B cell (primary cell): Measurements from ENCODE around the gene APLP1. TPM values are rescaled to one million over a fixed set of nuclear protein-coding genes. Genes with fewer than 3 reads are reported as not detected.

ENCODE experiments used
- ATAC-seq: fragments of 200-7000 bp; cut with Tn5 transposase; one replicate; pipeline ENCODE4 v1.10.0; 2021; ENCODE audit warnings: low read depth, mild to moderate bottlenecking, moderate number of reproducible peaks, moderate library complexity
- CTCF ChIA-PET: fragments of 350-600 bp; sonication (Branson Sonifier 250); formaldehyde crosslinking; loops from one replicate; lab custom pipeline; 2021; ENCODE audit warnings: antibody characterized with exemption, inconsistent platforms; lab: Charles Lee
- POLR2A ChIA-PET: fragments of 350-600 bp; sonication (Branson Sonifier 250); formaldehyde crosslinking; loops from one replicate; lab custom pipeline; 2021; ENCODE audit warnings: antibody characterized with exemption; lab: Charles Lee
- DNase-seq: peaks from one replicate; pipeline ENCODE4 v3.0.0; 2013
- H2AFZ ChIP-seq: 2 replicates; pipeline ENCODE4 v1.6.1; 2012; ENCODE audit warnings: mild to moderate bottlenecking, low read depth, low read length; ENCODE audit not compliant: insufficient read depth, poor library complexity, severe bottlenecking
- H3K27ac ChIP-seq, 2 donors: 1 replicate in 1 of 2; 2 replicates in 1 of 2; pipeline ENCODE4 v1.5.1; 2012 to 2013; ENCODE audit warnings: low read length in 2 of 2, mild to moderate bottlenecking in 2 of 2, moderate library complexity in 1 of 2
- H3K27me3 ChIP-seq, 4 experiments: fragments of 200-600 bp in 1 of 4; sonication (generic) in 1 of 4; replicated peaks in 1 of 4; 1 replicate in 2 of 4; 2 replicates in 2 of 4; pipeline versions ENCODE4 v1.6.1 to v1.7.0; 2013 to 2016; ENCODE audit warnings: low read length in 3 of 4, mild to moderate bottlenecking in 2 of 4, mixed read lengths in 1 of 4, moderate library complexity in 1 of 4; ENCODE audit not compliant: insufficient read depth in 4 of 4, control insufficient read depth in 3 of 4; ENCODE audit errors: control extremely low read depth in 1 of 4
- H3K36me3 ChIP-seq, 2 experiments: replicated peaks in 1 of 2; 1 replicate in 1 of 2; 2 replicates in 1 of 2; pipeline versions ENCODE4 v1.6.1 to v1.7.1; 2013; ENCODE audit warnings: low read length in 1 of 2; ENCODE audit not compliant: insufficient read depth in 2 of 2, control insufficient read depth in 1 of 2; ENCODE audit errors: control extremely low read depth in 1 of 2, extremely low read depth in 1 of 2
- H3K4me1 ChIP-seq, 2 donors: fragments of 200-600 bp in 1 of 2; sonication (generic) in 1 of 2; 1 replicate in 1 of 2; 2 replicates in 1 of 2; pipeline versions ENCODE4 v1.5.1 to v1.6.1; 2013 to 2017; ENCODE audit warnings: low read length in 2 of 2; ENCODE audit not compliant: control insufficient read depth in 2 of 2, insufficient read depth in 2 of 2
- H3K4me2 ChIP-seq: replicated peaks from 2 replicates; pipeline ENCODE3; 2012; ENCODE audit warnings: mild to moderate bottlenecking, low read depth, low read length; ENCODE audit not compliant: poor library complexity, severe bottlenecking
- H3K4me3 ChIP-seq, 5 experiments: fragments of 200-600 bp in 1 of 5; sonication (generic) in 1 of 5; 1 replicate in 3 of 5; 2 replicates in 2 of 5; pipeline versions ENCODE4 v1.5.1 to v1.7.0; 2011 to 2016; ENCODE audit warnings: low read length in 4 of 5, mild to moderate bottlenecking in 4 of 5, low read depth in 2 of 5, control low read depth in 1 of 5, moderate library complexity in 1 of 5; ENCODE audit not compliant: insufficient read depth in 1 of 5; ENCODE audit errors: control extremely low read depth in 1 of 5, extremely low read depth in 1 of 5
- H3K79me2 ChIP-seq: fragments of 200-600 bp; sonication (generic); one replicate; pipeline ENCODE4 v1.6.0; 2016; ENCODE audit warnings: low read length; ENCODE audit not compliant: control insufficient read depth, insufficient read depth
- H3K9ac ChIP-seq: fragments of 200-600 bp; sonication (generic); 2 replicates; pipeline ENCODE4 v1.6.1; 2017; ENCODE audit warnings: mild to moderate bottlenecking, low read length, moderate library complexity
- H3K9me3 ChIP-seq, 3 donors: one replicate each; pipeline versions ENCODE4 v1.6.1 to v1.7.1; 2013; ENCODE audit warnings: low read length in 2 of 3; ENCODE audit not compliant: control insufficient read depth in 2 of 3, insufficient read depth in 1 of 3; ENCODE audit errors: control extremely low read depth in 1 of 3
- H4K20me1 ChIP-seq: 2 replicates; pipeline ENCODE4 v1.6.0; 2012; ENCODE audit warnings: mild to moderate bottlenecking, low read length; ENCODE audit not compliant: insufficient read depth, control insufficient read depth, poor library complexity, severe bottlenecking
- H3K27ac Mint-ChIP-seq: one replicate; pipeline ENCODE4 v1.8.0; 2021; ENCODE audit warnings: mixed read lengths
- H3K27me3 Mint-ChIP-seq: one replicate; pipeline ENCODE4 v1.8.0; 2021; ENCODE audit warnings: mixed read lengths
- H3K4me1 Mint-ChIP-seq: one replicate; pipeline ENCODE4 v1.8.0; 2021; ENCODE audit warnings: mixed read lengths
- H3K4me3 Mint-ChIP-seq: one replicate; pipeline ENCODE4 v1.8.0; 2021; ENCODE audit warnings: mixed read lengths
- H3K9me3 Mint-ChIP-seq: one replicate; pipeline ENCODE4 v1.8.0; 2022; ENCODE audit warnings: mixed read lengths; ENCODE audit not compliant: insufficient read depth
- EZH2 ChIP-seq: IDR thresholded peaks from 2 replicates; pipeline ENCODE4 v1.6.1; 2012; ENCODE audit warnings: borderline replicate concordance, low read depth, mild to moderate bottlenecking, moderate library complexity, low read length; ENCODE audit not compliant: insufficient read depth, poor library complexity, severe bottlenecking
- WGBS: methylation state at CpG from one replicate; pipeline ENCODE4 v1.1.5; 2013; ENCODE audit warnings: missing lambda C conversion rate; ENCODE audit not compliant: insufficient coverage; 5-methylcytosine and 5-hydroxymethylcytosine counted together
- intact Hi-C: fragments of 100-400 bp; cut with micrococcal nuclease; formaldehyde crosslinking; loops from one replicate; pipeline ENCODE4 v1.10.0; 2022
- polyA plus RNA-seq: library from polyadenylated mRNA; depleted of rRNA; stranded (reverse); fragments of >200 nt; gene quantifications from 2 replicates; pipeline ENCODE4 v1.2.3, GENCODE V29; 2012
- small RNA-seq: library from RNA; depleted of rRNA; stranded (forward); fragments of <200 nt; gene quantifications from one replicate; pipeline ENCODE3, GENCODE V24; 2012; ENCODE audit warnings: low replicate concordance, low read depth; ENCODE audit not compliant: insufficient read length
- total RNA-seq, 2 donors: library from RNA; stranded (reverse); fragments of 120-200 nt in 1 of 2; gene quantifications; 1 replicate in 1 of 2; 2 replicates in 1 of 2; pipeline versions ENCODE4 v1.2.3 to v1.2.4, GENCODE V29; 2013 to 2022
- TF ChIP-seq, protein P1 (sequence below): fragments of 200-600 bp; IDR thresholded peaks from one replicate; pipeline ENCODE4 v1.8.0; 2022; ENCODE audit warnings: antibody characterized with exemption, mild to moderate bottlenecking

APLP1 gene
- total and polyA plus RNA-seq, 2 donors (not counting 1 experiment from before 2014, with no cell fraction given): 0.06 TPM; not detected in 1

DNA sequence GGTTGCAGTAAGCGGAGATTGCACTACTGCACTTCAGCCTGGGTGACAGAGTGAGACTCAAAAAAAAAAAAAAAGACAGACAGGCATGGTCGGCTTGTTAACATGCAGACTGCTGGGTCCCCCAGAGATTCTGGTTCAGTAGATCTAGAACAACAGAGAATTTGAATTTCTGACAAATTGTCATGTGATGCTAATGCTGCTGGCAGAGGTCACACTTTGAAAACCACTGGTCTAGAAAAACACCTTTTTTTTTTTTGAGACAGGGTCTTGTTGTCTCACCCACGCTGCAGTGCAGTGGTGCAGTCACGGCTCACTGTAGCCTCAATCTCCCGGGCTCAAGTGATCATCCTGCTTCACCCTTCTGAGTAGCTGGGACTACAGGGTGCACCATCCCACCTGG, 60.1 kb downstream of the APLP1 start:
- 7% methylated on average over 2 of the region's 5 CpGs for WGBS
- intact Hi-C loops: loop anchor here (1.0 kb wide), 1 partner anchor 19 kb away; no protein-coding TSS in a partner anchor
- Histone ChIP-seq H3K36me3 (no peaks in the 10 kb centered on the region), H3K9me3 (peaks cover 0 to 9% (median 0%) of the 10 kb centered on the region in 3 donors), H3K27me3 (no peaks in the 10 kb centered on the region), H3K79me2 (no peaks in the 10 kb centered on the region), H2AFZ (no peak overlapping the region), H3K9ac (no peak overlapping the region), H3K27ac (peak overlapping the region; percentile 50 to 86), H4K20me1 (no peaks in the 10 kb centered on the region), H3K4me2 (peak overlapping the region; percentile 44), H3K4me3 (no peak overlapping the region), H3K4me1 (peaks cover 34 to 48% of the 10 kb centered on the region in 2 donors)
- peaks cover 41% of the 10 kb centered on the region for H3K4me1 Mint-ChIP-seq
- ChIA-PET POLR2A (interaction anchor here (0.7 to 3.5 kb wide), 6 partner anchors 19 to 722 kb away, joined by 3 to 34 read pairs (median 8); partner anchors contain the start of gene NFKBID), CTCF (interaction anchor here (0.7 to 8.0 kb wide), 3 partner anchors 22 to 47 kb away, joined by 3 to 168 read pairs (median 4); no protein-coding TSS in a partner anchor)
- peak overlapping the region; percentile 85 for H3K4me3 Mint-ChIP-seq
- peak; percentile 32 for ATAC-seq
- no peak for TF ChIP-seq EZH2
- TF ChIP-seq, protein P1, sequence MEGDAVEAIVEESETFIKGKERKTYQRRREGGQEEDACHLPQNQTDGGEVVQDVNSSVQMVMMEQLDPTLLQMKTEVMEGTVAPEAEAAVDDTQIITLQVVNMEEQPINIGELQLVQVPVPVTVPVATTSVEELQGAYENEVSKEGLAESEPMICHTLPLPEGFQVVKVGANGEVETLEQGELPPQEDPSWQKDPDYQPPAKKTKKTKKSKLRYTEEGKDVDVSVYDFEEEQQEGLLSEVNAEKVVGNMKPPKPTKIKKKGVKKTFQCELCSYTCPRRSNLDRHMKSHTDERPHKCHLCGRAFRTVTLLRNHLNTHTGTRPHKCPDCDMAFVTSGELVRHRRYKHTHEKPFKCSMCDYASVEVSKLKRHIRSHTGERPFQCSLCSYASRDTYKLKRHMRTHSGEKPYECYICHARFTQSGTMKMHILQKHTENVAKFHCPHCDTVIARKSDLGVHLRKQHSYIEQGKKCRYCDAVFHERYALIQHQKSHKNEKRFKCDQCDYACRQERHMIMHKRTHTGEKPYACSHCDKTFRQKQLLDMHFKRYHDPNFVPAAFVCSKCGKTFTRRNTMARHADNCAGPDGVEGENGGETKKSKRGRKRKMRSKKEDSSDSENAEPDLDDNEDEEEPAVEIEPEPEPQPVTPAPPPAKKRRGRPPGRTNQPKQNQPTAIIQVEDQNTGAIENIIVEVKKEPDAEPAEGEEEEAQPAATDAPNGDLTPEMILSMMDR: no peak
- H3K9me3 Mint-ChIP-seq: no peaks in the 10 kb centered on the region
- H3K27me3 Mint-ChIP-seq: no peaks in the 10 kb centered on the region
- H3K27ac Mint-ChIP-seq: peak overlapping the region; percentile 97
- peak; percentile 88 for DNase-seq

Small RNA genes lying within 50 kb of the gene (small RNA-seq; reads per million reads assigned to genes)
- gene RN7SL402P: not detected

Other genes starting within 250 kb of the APLP1 start
- 52.0 and 52.7 TPM in 2 replicates for gene RBM42, start 239.5 kb upstream of the APLP1 start, total RNA-seq
- gene RBM42, start 239.5 kb upstream of the APLP1 start, polyA plus RNA-seq: 42.1 and 42.9 TPM in 2 replicates
- 0.42 and 1.3 TPM in 2 replicates for gene ETV2, start 226.8 kb upstream of the APLP1 start, total RNA-seq
- gene ETV2, start 226.8 kb upstream of the APLP1 start, polyA plus RNA-seq: 0.20 and 0.49 TPM in 2 replicates
- gene COX6B1, start 220.3 kb upstream of the APLP1 start, total RNA-seq: 214 and 215 TPM in 2 replicates
- gene COX6B1, start 220.3 kb upstream of the APLP1 start, polyA plus RNA-seq: 202 and 387 TPM in 2 replicates
- gene UPK1A, start 202.1 kb upstream of the APLP1 start, total RNA-seq: not detected in 2 replicates
- gene UPK1A, start 202.1 kb upstream of the APLP1 start, polyA plus RNA-seq: 0.16 and 0.17 TPM in 2 replicates
- 28.1 and 30.9 TPM in 2 replicates for gene ZBTB32, start 164.0 kb upstream of the APLP1 start, total RNA-seq
- 8.5 and 18.9 TPM in 2 replicates for gene ZBTB32, start 164.0 kb upstream of the APLP1 start, polyA plus RNA-seq
- 84.5 and 85.6 TPM in 2 replicates for gene KMT2B, start 150.6 kb upstream of the APLP1 start, total RNA-seq
- 96.9 and 106 TPM in 2 replicates for gene KMT2B, start 150.6 kb upstream of the APLP1 start, polyA plus RNA-seq
- gene IGFLR1, start 126.1 kb upstream of the APLP1 start, total RNA-seq: 245 and 248 TPM in 2 replicates
- gene IGFLR1, start 126.1 kb upstream of the APLP1 start, polyA plus RNA-seq: 110 and 130 TPM in 2 replicates
- gene U2AF1L4, start 123.2 kb upstream of the APLP1 start, total RNA-seq: 62.1 and 62.7 TPM in 2 replicates
- 89.7 and 170 TPM in 2 replicates for gene U2AF1L4, start 123.2 kb upstream of the APLP1 start, polyA plus RNA-seq
- gene PSENEN, start 122.9 kb upstream of the APLP1 start, total RNA-seq: 29.1 and 36.4 TPM in 2 replicates
- gene PSENEN, start 122.9 kb upstream of the APLP1 start, polyA plus RNA-seq: 11.7 and 17.7 TPM in 2 replicates
- 22.3 and 22.8 TPM in 2 replicates for gene LIN37, start 120.0 kb upstream of the APLP1 start, total RNA-seq
- gene LIN37, start 120.0 kb upstream of the APLP1 start, polyA plus RNA-seq: 64.1 and 76.1 TPM in 2 replicates
- gene HSPB6, start 111.5 kb upstream of the APLP1 start, total RNA-seq: not detected in 2 replicates
- gene HSPB6, start 111.5 kb upstream of the APLP1 start, polyA plus RNA-seq: not detected in 2 replicates
- gene PROSER3, start 110.4 kb upstream of the APLP1 start, total RNA-seq: 61.0 and 65.6 TPM in 2 replicates
- gene PROSER3, start 110.4 kb upstream of the APLP1 start, polyA plus RNA-seq: 26.0 and 30.7 TPM in 2 replicates
- 18.2 and 21.6 TPM in 2 replicates for gene ARHGAP33, start 93.0 kb upstream of the APLP1 start, total RNA-seq
- 27.8 and 28.7 TPM in 2 replicates for gene ARHGAP33, start 93.0 kb upstream of the APLP1 start, polyA plus RNA-seq
- not detected in 2 replicates for gene PRODH2, start 55.7 kb upstream of the APLP1 start, total RNA-seq
- gene PRODH2, start 55.7 kb upstream of the APLP1 start, polyA plus RNA-seq: not detected in 2 replicates
- gene NPHS1, start 16.1 kb upstream of the APLP1 start, total RNA-seq: not detected in 2 replicates
- gene NPHS1, start 16.1 kb upstream of the APLP1 start, polyA plus RNA-seq: not detected in 2 replicates
- gene KIRREL2, start 11.7 kb upstream of the APLP1 start, total RNA-seq: not detected in 2 replicates
- not detected in 2 replicates for gene KIRREL2, start 11.7 kb upstream of the APLP1 start, polyA plus RNA-seq
- 272 and 276 TPM in 2 replicates for gene NFKBID, start 32.0 kb downstream of the APLP1 start, total RNA-seq
- 111 and 618 TPM in 2 replicates for gene NFKBID, start 32.0 kb downstream of the APLP1 start, polyA plus RNA-seq
- gene HCST, start 34.0 kb downstream of the APLP1 start, total RNA-seq: 2.9 and 4.8 TPM in 2 replicates
- 29.8 and 40.6 TPM in 2 replicates for gene HCST, start 34.0 kb downstream of the APLP1 start, polyA plus RNA-seq
- gene TYROBP, start 39.7 kb downstream of the APLP1 start, total RNA-seq: 2.7 and 3.3 TPM in 2 replicates
- gene TYROBP, start 39.7 kb downstream of the APLP1 start, polyA plus RNA-seq: 14.8 and 25.6 TPM in 2 replicates
- gene LRFN3, start 67.8 kb downstream of the APLP1 start, total RNA-seq: 1.6 and 2.1 TPM in 2 replicates
- 0.62 and 0.79 TPM in 2 replicates for gene LRFN3, start 67.8 kb downstream of the APLP1 start, polyA plus RNA-seq
- gene SDHAF1, start 126.6 kb downstream of the APLP1 start, total RNA-seq: 24.2 and 24.6 TPM in 2 replicates
- gene SDHAF1, start 126.6 kb downstream of the APLP1 start, polyA plus RNA-seq: 11.8 and 22.0 TPM in 2 replicates
- gene SYNE4, start 140.2 kb downstream of the APLP1 start, total RNA-seq: 2.4 and 3.4 TPM in 2 replicates
- gene SYNE4, start 140.2 kb downstream of the APLP1 start, polyA plus RNA-seq: 2.3 and 2.5 TPM in 2 replicates
- 49.4 and 54.5 TPM in 2 replicates for gene ALKBH6, start 145.6 kb downstream of the APLP1 start, total RNA-seq
- gene ALKBH6, start 145.6 kb downstream of the APLP1 start, polyA plus RNA-seq: 56.5 and 65.5 TPM in 2 replicates
- 1.3 and 1.8 TPM in 2 replicates for gene CLIP3, start 164.3 kb downstream of the APLP1 start, total RNA-seq
- gene CLIP3, start 164.3 kb downstream of the APLP1 start, polyA plus RNA-seq: 0.42 and 0.55 TPM in 2 replicates
- gene THAP8, start 185.7 kb downstream of the APLP1 start, total RNA-seq: 3.9 and 4.5 TPM in 2 replicates
- 2.8 and 5.7 TPM in 2 replicates for gene THAP8, start 185.7 kb downstream of the APLP1 start, polyA plus RNA-seq
- 1.9 and 3.0 TPM in 2 replicates for gene WDR62, start 186.3 kb downstream of the APLP1 start, total RNA-seq
- 1.8 and 1.9 TPM in 2 replicates for gene WDR62, start 186.3 kb downstream of the APLP1 start, polyA plus RNA-seq
- not detected in 2 replicates for gene OVOL3, start 242.6 kb downstream of the APLP1 start, total RNA-seq
- not detected in 2 replicates for gene OVOL3, start 242.6 kb downstream of the APLP1 start, polyA plus RNA-seq
- 28.2 and 33.4 TPM in 2 replicates for gene POLR2I, start 246.3 kb downstream of the APLP1 start, total RNA-seq
- gene POLR2I, start 246.3 kb downstream of the APLP1 start, polyA plus RNA-seq: 30.2 and 39.1 TPM in 2 replicates
- 145 and 148 TPM in 2 replicates for gene TBCB, start 246.9 kb downstream of the APLP1 start, total RNA-seq
- 187 and 193 TPM in 2 replicates for gene TBCB, start 246.9 kb downstream of the APLP1 start, polyA plus RNA-seq